Activated CD4-positive, alpha-beta T cell treated with anti-CD3 and anti-CD28 coated beads for 24 hours (primary cell): ENCODE measurements around the gene UGT1A9.
"Not testable (repeated sequence)": the region's sequence is repeated elsewhere in the genome, so short reads cannot be mapped to it uniquely, and the experiment has no call there.

ENCODE experiments used
- DNase-seq, 2 donors: peaks; one replicate each; pipeline ENCODE4 v3.0.0-alpha.2; 2020; ENCODE audit warnings: low read depth in 2 of 2

Gene UGT1A9

DNA sequence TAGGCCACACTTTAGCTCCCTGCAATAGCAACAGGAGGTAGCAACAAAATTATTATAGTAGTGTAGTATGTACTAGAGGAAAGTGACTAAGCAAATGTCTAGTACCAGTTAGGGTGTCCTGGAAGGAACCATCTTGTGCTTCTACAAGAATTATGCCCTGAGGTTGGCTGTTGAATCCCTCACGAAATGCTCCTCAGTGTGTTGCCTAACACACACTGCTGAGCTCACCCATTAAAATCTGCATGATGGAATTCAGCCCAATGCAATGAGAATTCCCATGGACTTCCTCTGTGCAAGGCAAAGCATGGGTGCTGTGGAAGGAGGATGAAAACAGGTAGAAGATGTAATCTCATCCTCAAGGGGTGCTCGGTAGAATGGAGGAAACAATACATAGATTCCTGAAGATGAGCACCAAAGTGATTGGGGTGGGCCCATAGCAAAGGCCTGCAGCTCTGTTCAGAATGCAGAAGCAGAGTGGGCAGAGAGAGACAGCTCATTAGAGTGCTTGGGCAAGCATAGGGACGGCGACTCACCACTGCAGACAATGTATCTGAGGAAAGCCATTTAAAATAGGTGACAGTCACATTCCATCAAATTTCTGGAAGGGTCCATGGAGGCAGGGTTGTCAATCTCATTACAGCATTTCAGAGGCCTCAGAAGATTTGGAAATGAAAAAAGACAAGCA is 8.8 kb downstream of the UGT1A9 start:
- no peak for DNase-seq

DNA sequence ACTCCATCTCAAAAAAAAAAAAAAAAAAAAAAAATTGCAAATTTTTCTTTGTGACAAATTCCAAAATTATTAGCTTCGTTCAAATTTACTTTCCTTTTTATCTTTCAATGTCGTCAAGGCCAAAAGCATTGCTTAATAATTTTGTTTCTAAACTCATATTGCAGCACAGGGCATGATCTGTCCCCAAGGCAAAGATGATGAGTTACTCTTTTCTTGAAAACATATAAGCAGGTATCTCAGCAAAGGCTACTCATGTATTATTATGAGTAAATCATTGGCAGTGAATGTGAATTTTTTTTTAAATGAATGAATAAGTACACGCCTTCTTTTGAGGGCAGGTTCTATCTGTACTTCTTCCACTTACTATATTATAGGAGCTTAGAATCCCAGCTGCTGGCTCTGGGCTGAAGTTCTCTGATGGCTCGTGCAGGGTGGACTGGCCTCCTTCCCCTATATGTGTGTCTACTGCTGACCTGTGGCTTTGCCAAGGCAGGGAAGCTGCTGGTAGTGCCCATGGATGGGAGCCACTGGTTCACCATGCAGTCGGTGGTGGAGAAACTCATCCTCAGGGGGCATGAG is 9.9 kb downstream of the UGT1A9 start, which contains the start of gene UGT1A7:
TSS of gene UGT1A7 (plus strand) at position 381 of the 579 bp plus-strand sequence. CDS start at position 418, 37 bp downstream.
- no peak for DNase-seq

DNA sequence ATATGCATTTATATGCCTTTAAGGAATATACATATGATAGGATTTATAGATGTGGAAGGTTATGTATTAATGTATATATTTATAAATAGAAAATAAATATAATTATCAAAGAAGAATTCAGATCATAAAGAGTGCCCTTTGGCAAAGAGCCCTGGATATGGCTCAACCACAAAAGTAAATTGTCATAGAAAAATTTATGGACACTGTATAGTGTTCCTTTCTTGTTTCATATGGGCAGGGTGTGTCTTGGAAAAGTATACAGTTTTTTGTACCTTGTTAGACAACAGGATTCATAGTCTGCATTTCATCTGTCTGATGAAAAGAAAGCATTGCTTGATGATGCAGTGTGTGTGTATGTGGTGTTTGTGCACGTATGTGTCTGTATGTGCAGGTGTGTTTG is 12.9 kb downstream of the UGT1A9 start:
- DNase-seq = no peak

DNA sequence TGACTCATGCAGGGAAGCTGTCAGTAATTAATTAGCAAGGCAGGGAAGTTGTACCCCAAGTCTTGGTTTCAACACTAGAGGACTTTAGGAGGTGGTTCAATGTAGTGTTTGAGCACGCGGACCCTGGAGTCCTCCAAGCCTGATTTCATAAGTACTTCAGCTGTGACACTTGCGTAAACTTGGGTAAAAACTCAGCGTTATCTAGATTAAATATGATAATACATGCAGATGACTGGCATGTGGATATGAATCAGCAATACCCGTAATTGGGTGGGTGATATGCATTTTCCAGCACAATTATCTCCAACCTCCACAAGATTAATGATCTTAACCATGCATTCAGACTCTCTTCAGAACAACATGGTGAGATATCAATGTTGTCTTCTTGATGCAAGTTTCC is 15.2 kb downstream of the UGT1A9 start:
- no peak for DNase-seq

DNA sequence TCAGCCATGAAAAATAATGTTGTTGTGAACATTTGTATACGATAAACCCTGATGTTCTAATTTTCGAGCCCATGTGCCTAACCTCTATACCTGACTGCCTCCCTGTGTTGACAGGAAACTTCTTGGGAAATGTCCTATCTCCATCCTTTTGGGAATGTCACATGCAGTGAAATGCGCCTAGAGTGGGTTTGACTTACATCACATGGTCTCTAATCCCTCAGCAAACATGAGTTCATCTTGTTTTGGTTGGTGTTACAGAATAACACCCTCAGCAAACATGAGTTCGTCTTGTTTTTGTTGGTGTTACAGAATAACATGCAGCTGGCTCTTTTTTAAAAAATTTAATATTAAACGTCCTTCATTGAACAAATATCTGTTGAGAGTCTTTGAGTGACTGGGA is 16.6 kb downstream of the UGT1A9 start:
- no peak for DNase-seq

DNA sequence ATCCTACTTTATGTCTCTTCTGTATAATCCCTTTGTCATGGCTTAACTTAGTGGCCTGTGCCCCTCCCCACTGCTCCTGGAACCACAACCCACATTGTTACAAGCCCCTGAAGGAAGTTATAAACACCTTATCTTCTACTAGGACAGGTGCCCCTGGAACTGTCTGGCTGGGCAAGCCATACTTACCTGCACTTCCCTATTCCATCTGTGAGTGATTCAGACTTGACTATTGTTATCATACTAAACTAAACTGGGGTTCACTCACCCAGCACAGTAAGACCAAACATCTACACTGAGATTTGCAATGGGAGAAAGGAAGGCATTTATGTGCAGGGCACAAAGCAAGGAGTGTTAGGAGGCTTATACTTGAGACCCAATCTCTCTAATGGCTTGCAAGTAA is 17.3 kb downstream of the UGT1A9 start:
- no peak for DNase-seq

DNA sequence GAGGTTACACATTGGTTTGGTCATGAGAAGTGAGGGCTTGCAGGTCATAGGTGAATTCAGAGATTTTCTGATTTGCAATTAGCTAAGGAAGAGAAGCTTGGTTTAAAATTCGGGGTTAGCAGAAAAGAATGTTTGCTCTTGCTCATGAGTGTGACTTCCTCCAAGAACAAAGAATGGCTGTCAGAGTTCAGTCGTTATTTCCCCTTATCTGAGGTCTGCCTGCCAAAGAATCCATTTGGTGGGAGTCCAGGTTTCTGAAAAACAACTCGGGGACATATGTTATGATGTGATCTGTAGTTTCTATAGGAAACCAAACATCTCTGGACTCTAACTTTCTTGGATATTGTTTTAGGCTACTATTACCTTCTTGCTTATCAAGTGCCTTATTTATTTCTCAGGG is 17.8 kb downstream of the UGT1A9 start:
- no peak for DNase-seq

DNA sequence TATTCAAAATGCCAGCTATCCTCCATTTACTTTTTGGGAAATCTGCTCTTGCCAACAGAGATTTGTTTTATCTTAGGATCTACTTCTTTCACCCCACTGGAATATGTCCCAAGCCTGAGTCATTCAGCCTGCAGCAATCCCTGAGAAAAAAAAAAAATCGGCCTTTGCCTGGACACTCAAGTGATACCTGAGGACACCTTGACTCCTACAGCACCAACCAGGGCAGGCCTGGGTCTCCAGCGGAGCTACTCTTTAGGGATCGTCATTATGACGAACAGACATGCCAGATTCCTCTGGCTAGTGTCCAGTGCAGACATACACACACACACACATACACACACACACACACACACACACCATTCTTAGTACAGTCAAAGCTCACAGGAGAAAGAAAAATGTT is 18.7 kb downstream of the UGT1A9 start:
- DNase-seq = no peak

DNA sequence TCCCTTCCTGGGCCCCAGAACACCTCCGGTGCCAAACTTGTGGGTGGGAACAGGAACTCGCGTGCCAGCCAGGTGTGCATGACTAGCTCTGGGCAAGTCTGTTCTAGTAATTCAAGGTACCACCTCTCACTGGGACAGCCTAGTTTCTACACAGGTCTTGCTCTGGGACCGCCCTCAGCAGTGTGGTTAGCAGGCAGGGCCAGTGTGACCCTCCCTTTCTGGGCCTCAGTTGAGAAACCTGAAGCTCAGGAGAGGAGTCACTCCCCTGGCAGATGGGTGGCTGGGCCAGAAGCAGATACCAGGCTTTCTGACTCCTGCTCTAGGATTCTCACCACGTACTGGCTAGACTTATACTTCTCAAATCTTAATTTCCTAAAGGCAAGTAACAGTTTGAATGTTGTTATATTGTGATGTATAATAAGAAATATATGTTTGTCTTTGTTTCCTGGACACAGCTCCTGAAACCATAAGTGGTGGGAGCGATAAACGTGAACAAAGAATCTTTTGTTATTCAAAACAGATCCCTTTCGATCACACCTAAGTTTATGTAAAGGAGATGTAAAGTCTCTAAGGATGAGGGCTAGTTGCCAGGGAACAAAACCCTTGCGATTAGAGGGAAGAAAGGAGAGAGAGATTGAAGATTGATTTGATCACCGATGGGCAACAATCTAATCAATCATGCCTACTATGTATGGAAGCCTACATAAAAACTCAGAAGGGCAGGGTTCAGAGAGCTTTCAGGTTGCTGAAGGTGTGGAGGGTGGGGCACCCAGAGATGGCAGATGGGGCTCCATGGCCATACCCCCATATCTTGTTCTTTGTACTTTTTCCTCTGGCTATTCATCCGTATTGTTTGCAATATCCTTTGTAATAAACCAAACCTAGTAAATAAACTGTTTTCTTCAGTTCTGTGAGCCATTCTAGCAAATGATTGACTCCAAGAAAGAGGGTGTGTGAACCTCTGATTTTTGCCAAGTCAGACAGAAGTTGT is 20.0 kb downstream of the UGT1A9 start:
- no peak for DNase-seq

DNA sequence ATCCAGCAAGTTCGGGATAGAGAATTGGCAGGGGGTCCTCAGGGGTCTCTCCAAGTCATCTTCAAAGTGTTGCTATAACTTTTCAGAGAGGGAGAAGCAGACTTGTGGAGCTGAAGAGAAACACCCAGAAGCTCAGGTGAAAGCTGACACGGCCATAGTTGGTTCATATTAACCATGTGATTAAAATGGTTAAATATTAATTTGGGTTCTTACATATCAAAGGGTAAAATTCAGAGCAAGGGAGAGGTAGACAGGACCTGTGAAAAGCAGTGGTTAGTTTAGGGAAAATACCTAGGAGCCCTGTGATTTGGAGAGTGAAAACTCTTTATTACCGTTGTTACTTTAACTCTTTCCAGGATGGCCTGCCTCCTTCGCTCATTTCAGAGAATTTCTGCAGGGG is 20.9 kb downstream of the UGT1A9 start, which contains the start of gene UGT1A6:
TSS of gene UGT1A6 (plus strand) at position 243 of the 400 bp plus-strand sequence. CDS start at position 358, 115 bp downstream.
- DNase-seq = no peak

DNA sequence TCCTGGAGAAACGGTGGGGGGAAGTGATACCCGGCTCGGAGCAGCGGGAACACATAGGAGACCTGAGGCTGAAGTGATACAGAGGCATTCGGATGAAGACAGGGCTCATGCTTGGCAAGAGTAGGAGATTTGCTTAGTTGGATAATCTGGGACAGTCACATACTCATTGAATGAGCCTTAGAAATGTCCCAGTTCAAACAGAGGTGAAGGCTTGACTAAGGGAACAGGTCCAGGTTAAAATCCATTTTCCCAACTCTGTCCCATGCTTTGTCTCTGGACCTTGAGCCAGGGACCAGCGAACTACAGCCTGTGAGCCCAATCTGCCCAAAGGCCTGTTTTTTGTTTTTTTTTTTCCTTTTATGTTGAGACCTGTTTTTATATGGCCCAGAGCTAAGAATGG is 22.3 kb downstream of the UGT1A9 start:
- DNase-seq = no peak

DNA sequence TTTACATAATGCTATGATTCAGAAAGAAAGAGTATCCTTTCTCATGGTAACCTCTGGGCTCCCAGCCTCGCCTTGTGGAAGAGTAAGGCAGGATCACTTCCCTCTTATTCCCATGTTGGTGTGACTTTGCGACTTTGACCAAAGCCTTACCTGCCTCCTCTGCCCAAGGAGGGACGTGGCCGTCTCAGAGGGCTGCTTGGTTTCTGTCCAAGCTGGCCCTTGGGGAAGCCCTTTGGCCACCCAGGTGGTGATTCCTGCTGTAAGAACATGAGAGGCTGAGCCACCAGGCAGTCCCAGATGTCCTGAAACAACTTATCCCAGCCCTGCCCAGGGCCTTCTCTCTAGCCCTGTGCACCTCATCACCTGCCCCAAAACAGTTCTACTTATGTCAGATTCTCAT is 27.0 kb downstream of the UGT1A9 start:
- DNase-seq = no peak

DNA sequence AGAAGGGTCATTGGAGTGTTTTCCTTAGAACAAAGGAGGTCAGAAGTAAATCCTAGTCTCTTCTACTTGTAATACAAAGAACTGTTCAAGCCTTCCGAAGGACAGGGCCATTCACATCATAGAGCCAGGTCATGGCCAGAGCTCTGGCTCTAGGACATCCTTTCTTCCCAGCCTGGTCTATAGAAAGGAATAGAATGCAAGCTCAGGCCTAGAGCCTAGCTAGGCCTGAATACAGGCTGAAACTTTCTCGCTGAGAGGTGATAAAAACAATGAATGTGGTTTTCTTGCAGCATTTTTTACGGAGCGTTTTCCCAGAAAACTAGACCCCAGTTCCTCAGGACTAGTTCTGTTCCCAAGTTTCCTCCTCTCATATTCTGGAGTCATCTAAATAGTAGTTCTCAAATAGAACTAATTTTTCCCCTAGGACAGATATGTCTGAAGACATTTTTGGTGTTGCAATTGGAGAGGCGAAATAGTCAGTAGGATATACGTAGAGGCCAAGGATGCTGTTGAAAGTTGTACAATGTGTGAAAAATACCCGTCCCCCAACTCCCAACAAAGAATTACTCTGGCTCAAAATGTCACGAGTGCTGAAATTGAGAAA is 27.8 kb downstream of the UGT1A9 start:
- DNase-seq = no peak

DNA sequence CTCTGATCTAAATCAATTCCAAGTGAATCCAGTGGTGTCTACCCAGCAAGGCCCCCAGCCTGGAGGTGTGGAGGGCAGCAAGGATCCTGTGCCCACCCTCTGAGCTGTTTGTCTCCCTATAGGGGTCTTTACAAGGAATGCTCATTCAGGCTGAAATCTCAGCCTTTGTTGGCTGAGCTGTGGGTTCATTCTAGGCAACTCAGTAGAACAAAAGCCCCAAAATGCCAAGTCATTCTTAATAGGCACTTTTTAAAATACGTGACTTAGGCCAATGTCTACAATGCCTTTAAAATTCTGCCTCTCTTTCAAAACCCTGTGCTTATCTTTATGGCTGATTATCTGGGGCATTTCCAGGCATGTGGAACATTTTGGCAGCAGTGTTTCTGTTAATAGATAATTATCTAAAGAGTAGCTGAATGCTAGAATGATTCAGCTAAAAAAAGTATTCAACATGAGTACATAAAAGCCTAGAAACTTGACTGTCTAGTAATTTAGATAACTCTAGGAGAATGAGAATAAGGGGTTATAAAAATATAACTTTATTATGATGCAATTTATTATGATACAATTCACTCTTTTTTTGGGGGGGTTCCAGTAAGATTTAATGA is 28.4 kb downstream of the UGT1A9 start:
- DNase-seq = no peak

DNA sequence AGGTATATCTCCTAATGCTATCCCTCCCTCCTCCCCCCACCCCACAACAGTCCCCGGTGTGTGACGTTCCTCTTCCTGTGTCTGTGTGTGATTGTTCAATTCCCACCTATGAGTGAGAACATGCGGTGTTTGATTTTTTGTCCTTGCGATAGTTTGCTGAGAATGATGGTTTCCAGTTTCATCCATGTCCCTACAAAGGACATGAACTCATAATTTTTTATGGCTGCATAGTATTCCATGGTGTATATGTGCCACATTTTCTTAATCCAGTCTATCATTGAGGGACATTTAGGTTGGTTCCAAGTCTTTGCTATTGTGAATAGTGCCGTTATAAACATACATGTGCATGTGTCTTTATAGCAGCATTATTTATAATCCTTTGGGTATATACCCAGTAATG is 29.1 kb downstream of the UGT1A9 start:
- DNase-seq = not testable (repeated sequence)

DNA sequence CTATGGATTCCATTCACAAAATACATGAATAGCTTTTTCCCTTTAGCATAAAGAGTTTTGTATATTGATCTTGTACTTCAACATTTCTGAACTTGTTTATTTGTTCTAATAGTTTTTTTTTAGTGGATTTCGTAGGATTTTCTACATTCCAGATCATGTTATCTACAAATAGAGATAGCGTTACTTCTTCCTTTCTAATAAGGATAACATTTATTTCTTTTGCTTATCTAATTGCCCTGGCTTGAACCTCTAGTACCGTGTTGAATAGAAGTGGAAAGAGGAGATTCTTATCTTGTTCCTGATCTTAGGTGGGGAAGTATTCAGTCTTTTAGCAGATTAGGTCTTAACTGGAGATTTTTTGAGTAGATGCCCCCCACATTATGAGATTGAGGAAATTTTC is 30.5 kb downstream of the UGT1A9 start:
- DNase-seq = no peak

DNA sequence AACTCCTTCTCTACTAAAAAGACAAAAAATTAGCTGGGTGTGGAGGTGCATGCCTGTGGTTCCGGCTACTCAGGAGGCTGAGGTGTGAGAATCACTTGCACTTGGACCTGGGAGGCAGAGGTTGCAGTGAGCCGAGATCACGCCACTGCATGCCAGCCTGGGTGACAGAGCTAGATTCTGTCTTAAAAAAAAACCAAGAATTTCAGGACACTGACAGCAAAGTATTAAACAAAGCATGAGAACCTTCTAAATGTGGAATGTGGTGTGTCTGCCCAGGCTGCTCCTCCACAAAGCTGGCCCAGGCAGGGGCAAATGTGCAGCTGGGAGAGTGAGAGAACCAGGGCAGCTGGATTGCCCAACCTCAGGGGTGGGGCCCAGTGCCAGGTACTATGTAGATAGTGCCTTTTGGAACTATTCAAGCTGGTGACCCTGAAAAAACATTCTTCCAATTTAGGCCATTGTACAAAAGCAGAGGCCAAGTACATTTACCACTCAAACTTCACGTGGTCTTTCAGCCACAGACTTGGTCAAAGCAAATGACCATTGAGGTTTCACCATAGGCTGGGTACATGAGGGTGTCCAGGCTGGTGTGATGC is 34.3 kb downstream of the UGT1A9 start:
- DNase-seq = no peak

DNA sequence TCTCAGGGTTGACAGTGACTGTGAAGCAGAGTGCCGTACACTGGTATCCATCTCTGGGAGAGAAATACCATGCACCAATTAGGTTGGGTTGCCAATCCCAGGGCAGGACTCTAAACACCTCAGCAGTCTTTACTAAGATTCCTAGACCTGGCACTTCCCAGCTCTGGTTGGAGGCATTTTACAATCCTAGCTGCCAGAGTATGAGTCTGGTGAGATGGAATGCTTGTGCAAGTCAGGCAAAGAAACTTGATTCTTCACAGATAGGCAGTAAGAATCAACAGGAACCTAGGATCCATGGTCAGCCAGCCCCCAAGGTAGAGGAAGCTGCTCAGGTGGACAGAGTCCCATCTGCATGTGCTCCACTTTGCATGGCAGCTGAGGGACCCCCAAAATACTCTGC is 35.0 kb downstream of the UGT1A9 start:
- no peak for DNase-seq

DNA sequence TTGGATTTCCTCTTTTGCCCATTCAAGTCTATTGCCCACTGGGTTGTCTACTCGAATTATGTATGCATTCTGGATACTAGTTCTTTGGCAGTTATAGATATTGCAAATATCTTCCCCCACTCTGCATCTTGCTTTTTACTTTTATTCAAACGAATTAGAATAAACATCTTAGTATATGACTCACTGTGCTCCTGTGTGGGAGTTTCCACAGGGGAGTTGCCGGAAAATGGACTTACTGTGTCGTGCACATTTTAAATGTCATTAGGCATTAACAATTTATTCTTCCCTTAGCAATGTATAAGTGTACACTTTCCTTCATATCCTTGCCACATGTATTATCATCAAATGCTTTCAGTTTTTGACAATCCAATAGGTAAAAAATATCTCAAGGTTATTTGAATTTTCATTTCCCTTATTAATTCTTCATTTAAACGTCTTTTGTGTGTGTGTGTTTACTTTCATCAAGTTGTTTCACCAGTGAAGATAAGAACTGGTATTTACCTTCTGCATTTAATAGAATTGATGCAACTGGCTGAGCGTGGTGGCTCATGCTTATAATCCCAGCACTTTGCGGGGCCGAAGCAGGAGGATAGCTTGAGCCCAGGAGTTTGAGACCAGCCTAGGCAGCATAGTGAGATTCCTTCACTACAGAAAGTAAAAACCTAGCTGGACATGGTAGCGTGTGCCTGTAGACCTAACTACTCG is 36.4 kb downstream of the UGT1A9 start:
- DNase-seq = no peak

DNA sequence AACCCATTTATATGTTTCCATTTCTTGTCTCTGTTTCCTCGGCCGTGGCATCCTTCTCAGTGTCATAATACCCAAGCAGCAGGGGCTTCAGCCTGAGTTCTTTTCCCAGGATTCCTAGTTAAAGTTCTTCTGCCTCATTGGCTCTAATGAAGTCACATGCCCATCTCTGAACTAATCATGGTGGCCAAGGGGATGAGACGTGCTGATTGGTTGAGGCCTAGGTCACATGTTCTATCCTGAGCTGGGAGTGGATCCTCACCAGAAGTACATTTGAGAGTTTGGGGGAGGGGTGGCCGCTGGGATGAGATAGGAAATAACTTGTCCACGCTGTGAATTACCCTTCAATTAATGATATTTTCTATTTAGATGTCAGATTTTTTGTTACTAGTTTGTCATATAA is 37.2 kb downstream of the UGT1A9 start:
- DNase-seq = no peak
